HepG2 (cell line): Measurements from ENCODE around the gene CFAP73. TPM values are rescaled to one million over a fixed set of nuclear protein-coding genes. Genes with fewer than 3 reads are reported as not detected.

Source experiments
- ARNTL ChIP-seq: sonication (generic); formaldehyde crosslinking; IDR thresholded peaks from 2 replicates; pipeline ENCODE4 v1.4.0; 2020; ENCODE audit warnings: mild to moderate bottlenecking, missing genetic modification reagents
- CCAR2 ChIP-seq: fragments of 200-400 bp; formaldehyde crosslinking; optimal IDR thresholded peaks from 2 replicates; pipeline ENCODE3; 2018; ENCODE audit warnings: low read depth, mild to moderate bottlenecking, low read length, moderate library complexity
- CEBPB ChIP-seq: IDR thresholded peaks from 2 replicates; pipeline ENCODE4 v1.6.1; 2011; ENCODE audit warnings: low read depth, low read length, improper control_type of control experiment, borderline replicate concordance
- FOXJ3 ChIP-seq: sonication (generic); formaldehyde crosslinking; IDR thresholded peaks from 2 replicates; pipeline ENCODE4 v1.4.0; 2020; ENCODE audit warnings: missing genetic modification reagents, mild to moderate bottlenecking, borderline replicate concordance
- GTF2F1 ChIP-seq: fragments of 150-350 bp; IDR thresholded peaks from 2 replicates; pipeline ENCODE4 v1.6.1; 2014; ENCODE audit warnings: low read length
- HDAC2 ChIP-seq: sonication (generic); formaldehyde crosslinking; IDR thresholded peaks from 2 replicates; pipeline ENCODE4 v1.4.0; 2020; ENCODE audit warnings: missing genetic modification reagents
- HMG20A ChIP-seq: IDR thresholded peaks from 2 replicates; pipeline ENCODE4 v1.6.1; 2016; ENCODE audit warnings: borderline replicate concordance
- HNF4A ChIP-seq: sonication (generic); formaldehyde crosslinking; IDR thresholded peaks from 2 replicates; pipeline ENCODE4 v1.4.0; 2020; ENCODE audit warnings: missing genetic modification reagents
- KDM5B ChIP-seq: sonication (generic); formaldehyde crosslinking; IDR thresholded peaks from 2 replicates; pipeline ENCODE4 v1.4.0; 2020; ENCODE audit warnings: missing genetic modification reagents, mild to moderate bottlenecking, borderline replicate concordance
- MEIS2 ChIP-seq: sonication (generic); formaldehyde crosslinking; IDR thresholded peaks from 2 replicates; pipeline ENCODE4 v1.9.0; 2021; ENCODE audit warnings: mild to moderate bottlenecking, missing genetic modification reagents
- NKX3-1 ChIP-seq: sonication (generic); formaldehyde crosslinking; IDR thresholded peaks from 2 replicates; pipeline ENCODE4 v1.5.0; 2020; ENCODE audit warnings: missing genetic modification reagents
- XBP1 ChIP-seq: sonication (generic); formaldehyde crosslinking; IDR thresholded peaks from 2 replicates; pipeline ENCODE4 v1.5.0; 2020; ENCODE audit warnings: missing genetic modification reagents
- ZFP37 ChIP-seq: sonication (generic); formaldehyde crosslinking; IDR thresholded peaks from 2 replicates; pipeline ENCODE4 v1.4.0; 2020; ENCODE audit warnings: missing genetic modification reagents, borderline replicate concordance
- ZFP41 ChIP-seq: sonication (generic); formaldehyde crosslinking; IDR thresholded peaks from 2 replicates; pipeline ENCODE4 v1.4.0; 2020; ENCODE audit warnings: mild to moderate bottlenecking, missing genetic modification reagents, borderline replicate concordance
- ZNF607 ChIP-seq: sonication (generic); formaldehyde crosslinking; IDR thresholded peaks from 2 replicates; pipeline ENCODE4 v1.5.1; 2020; ENCODE audit warnings: missing genetic modification reagents, mild to moderate bottlenecking, borderline replicate concordance
- ZNF749 ChIP-seq: sonication (generic); formaldehyde crosslinking; IDR thresholded peaks from 2 replicates; pipeline ENCODE4 v1.8.0; 2022; ENCODE audit warnings: mild to moderate bottlenecking, missing genetic modification reagents, moderate library complexity, borderline replicate concordance
- polyA plus RNA-seq, 8 experiments: library from polyadenylated mRNA; depleted of rRNA in 3 of 8; stranded (reverse) in 7 of 8; unstranded in 1 of 8; fragments of >200 nt; fragmentation: Illumina TruSeq in 4 of 8; extraction: Trizol in 4 of 8; gene quantifications; 2 replicates each; pipeline versions ENCODE4 v1.2.1 to v1.2.3, GENCODE V29; 2011 to 2016; ENCODE audit warnings: low read depth in 4 of 8, missing spikeins in 1 of 8, mixed read lengths in 1 of 8; ENCODE audit not compliant: insufficient read depth in 1 of 8
- total RNA-seq, 5 experiments: library from RNA; depleted of rRNA; stranded (reverse); fragments of >200 nt; fragmentation: Illumina TruSeq; extraction: Trizol; gene quantifications; 2 replicates each; pipeline ENCODE4 v1.2.3, GENCODE V29; 2016; ENCODE audit warnings: low read depth in 1 of 5
- TF ChIP-seq, protein P1 (sequence below): sonication (generic); formaldehyde crosslinking; IDR thresholded peaks from 2 replicates; pipeline ENCODE4 v1.4.0; 2020; ENCODE audit warnings: missing genetic modification reagents
- TF ChIP-seq, protein P2 (sequence below): sonication (generic); formaldehyde crosslinking; IDR thresholded peaks from 2 replicates; pipeline ENCODE4 v1.4.0; 2020; ENCODE audit warnings: missing genetic modification reagents, borderline replicate concordance
- TF ChIP-seq, protein P3 (sequence below): sonication (generic); formaldehyde crosslinking; IDR thresholded peaks from 2 replicates; pipeline ENCODE4 v1.4.0; 2020; ENCODE audit warnings: missing genetic modification reagents, borderline replicate concordance

CFAP73 gene
- total and polyA plus RNA-seq, 2 of the 13 experiments (the other 11 are each of a cell fraction or from before 2014, with no cell fraction given): not detected

GRCh38 chr12:113184900-113185179 lies 35.3 kb downstream of the CFAP73 start (continued):
- TF ChIP-seq, protein P1, sequence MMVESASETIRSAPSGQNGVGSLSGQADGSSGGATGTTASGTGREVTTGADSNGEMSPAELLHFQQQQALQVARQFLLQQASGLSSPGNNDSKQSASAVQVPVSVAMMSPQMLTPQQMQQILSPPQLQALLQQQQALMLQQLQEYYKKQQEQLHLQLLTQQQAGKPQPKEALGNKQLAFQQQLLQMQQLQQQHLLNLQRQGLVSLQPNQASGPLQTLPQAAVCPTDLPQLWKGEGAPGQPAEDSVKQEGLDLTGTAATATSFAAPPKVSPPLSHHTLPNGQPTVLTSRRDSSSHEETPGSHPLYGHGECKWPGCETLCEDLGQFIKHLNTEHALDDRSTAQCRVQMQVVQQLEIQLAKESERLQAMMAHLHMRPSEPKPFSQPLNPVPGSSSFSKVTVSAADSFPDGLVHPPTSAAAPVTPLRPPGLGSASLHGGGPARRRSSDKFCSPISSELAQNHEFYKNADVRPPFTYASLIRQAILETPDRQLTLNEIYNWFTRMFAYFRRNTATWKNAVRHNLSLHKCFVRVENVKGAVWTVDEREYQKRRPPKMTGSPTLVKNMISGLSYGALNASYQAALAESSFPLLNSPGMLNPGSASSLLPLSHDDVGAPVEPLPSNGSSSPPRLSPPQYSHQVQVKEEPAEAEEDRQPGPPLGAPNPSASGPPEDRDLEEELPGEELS: no peak
- TF ChIP-seq, protein P2, sequence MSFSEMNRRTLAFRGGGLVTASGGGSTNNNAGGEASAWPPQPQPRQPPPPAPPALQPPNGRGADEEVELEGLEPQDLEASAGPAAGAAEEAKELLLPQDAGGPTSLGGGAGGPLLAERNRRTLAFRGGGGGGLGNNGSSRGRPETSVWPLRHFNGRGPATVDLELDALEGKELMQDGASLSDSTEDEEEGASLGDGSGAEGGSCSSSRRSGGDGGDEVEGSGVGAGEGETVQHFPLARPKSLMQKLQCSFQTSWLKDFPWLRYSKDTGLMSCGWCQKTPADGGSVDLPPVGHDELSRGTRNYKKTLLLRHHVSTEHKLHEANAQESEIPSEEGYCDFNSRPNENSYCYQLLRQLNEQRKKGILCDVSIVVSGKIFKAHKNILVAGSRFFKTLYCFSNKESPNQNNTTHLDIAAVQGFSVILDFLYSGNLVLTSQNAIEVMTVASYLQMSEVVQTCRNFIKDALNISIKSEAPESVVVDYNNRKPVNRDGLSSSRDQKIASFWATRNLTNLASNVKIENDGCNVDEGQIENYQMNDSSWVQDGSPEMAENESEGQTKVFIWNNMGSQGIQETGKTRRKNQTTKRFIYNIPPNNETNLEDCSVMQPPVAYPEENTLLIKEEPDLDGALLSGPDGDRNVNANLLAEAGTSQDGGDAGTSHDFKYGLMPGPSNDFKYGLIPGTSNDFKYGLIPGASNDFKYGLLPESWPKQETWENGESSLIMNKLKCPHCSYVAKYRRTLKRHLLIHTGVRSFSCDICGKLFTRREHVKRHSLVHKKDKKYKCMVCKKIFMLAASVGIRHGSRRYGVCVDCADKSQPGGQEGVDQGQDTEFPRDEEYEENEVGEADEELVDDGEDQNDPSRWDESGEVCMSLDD: peak; percentile 54; the same call in 1 of the 2 replicates
- 0 out of 2 replicates have a peak, but pooled peaks have one; percentile 9 for TF ChIP-seq ZFP41 (CRISPR knock-in tag)
- TF ChIP-seq ZNF607 (CRISPR knock-in tag): peak; percentile 80
- no peak for TF ChIP-seq CCAR2
- peak; percentile 46; the same call in 1 of the 2 replicates for TF ChIP-seq XBP1 (CRISPR knock-in tag)
- no peak for TF ChIP-seq ZFP37
- no peak for TF ChIP-seq KDM5B (CRISPR knock-in tag)
- TF ChIP-seq HMG20A: no peak
- TF ChIP-seq, protein P3, sequence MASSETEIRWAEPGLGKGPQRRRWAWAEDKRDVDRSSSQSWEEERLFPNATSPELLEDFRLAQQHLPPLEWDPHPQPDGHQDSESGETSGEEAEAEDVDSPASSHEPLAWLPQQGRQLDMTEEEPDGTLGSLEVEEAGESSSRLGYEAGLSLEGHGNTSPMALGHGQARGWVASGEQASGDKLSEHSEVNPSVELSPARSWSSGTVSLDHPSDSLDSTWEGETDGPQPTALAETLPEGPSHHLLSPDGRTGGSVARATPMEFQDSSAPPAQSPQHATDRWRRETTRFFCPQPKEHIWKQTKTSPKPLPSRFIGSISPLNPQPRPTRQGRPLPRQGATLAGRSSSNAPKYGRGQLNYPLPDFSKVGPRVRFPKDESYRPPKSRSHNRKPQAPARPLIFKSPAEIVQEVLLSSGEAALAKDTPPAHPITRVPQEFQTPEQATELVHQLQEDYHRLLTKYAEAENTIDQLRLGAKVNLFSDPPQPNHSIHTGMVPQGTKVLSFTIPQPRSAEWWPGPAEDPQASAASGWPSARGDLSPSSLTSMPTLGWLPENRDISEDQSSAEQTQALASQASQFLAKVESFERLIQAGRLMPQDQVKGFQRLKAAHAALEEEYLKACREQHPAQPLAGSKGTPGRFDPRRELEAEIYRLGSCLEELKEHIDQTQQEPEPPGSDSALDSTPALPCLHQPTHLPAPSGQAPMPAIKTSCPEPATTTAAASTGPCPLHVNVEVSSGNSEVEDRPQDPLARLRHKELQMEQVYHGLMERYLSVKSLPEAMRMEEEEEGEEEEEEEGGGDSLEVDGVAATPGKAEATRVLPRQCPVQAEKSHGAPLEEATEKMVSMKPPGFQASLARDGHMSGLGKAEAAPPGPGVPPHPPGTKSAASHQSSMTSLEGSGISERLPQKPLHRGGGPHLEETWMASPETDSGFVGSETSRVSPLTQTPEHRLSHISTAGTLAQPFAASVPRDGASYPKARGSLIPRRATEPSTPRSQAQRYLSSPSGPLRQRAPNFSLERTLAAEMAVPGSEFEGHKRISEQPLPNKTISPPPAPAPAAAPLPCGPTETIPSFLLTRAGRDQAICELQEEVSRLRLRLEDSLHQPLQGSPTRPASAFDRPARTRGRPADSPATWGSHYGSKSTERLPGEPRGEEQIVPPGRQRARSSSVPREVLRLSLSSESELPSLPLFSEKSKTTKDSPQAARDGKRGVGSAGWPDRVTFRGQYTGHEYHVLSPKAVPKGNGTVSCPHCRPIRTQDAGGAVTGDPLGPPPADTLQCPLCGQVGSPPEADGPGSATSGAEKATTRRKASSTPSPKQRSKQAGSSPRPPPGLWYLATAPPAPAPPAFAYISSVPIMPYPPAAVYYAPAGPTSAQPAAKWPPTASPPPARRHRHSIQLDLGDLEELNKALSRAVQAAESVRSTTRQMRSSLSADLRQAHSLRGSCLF (CRISPR knock-in tag): no peak
- TF ChIP-seq CEBPB: no peak
- no peak for TF ChIP-seq HNF4A (CRISPR knock-in tag)
- TF ChIP-seq ARNTL: no peak
- no peak for TF ChIP-seq GTF2F1
- TF ChIP-seq MEIS2 (CRISPR knock-in tag): peak; percentile 48; the same call in 1 of the 2 replicates
- no peak for TF ChIP-seq ZNF749 (CRISPR knock-in tag)
- TF ChIP-seq NKX3-1 (CRISPR knock-in tag): peak; percentile 66; the same call in 1 of the 2 replicates
- no peak for TF ChIP-seq HDAC2 (CRISPR knock-in tag)
- no peak for TF ChIP-seq FOXJ3 (CRISPR knock-in tag)
